H1 (cell line): ENCODE results near the gene PRICKLE2. TPM values are rescaled to one million over a fixed set of nuclear protein-coding genes. Genes with fewer than 3 reads are reported as not detected.

Experiments
- CTCF ChIA-PET: fragments of 300-600 bp; sonication (Branson Sonifier 250); formaldehyde crosslinking; loops from one replicate; lab custom pipeline; 2021; ENCODE audit not compliant: partially characterized antibody; lab: Charles Lee
- POLR2A ChIA-PET: fragments of 300-600 bp; sonication (Branson Sonifier 250); formaldehyde crosslinking; loops from one replicate; lab custom pipeline; 2021; ENCODE audit warnings: inconsistent platforms; ENCODE audit not compliant: partially characterized antibody; lab: Charles Lee
- DNase-seq, 2 experiments: peaks; one replicate each; pipeline versions ENCODE4 v3.0.0 to v3.0.0-alpha.2; 2010 to 2022; ENCODE audit warnings: low spot score in 2 of 2, low read depth in 1 of 2, mixed read lengths in 1 of 2
- FAIRE-seq: peaks from 2 replicates; lab custom pipeline; 2011; peaks lifted over from hg19 to GRCh38; lab: Jason Lieb, UNC
- H2AFZ ChIP-seq: 2 replicates; pipeline ENCODE4 v1.8.1; 2012; ENCODE audit warnings: low read length, inconsistent platforms
- H2AK5ac ChIP-seq: 2 replicates; pipeline ENCODE4 v1.6.1; 2013; ENCODE audit warnings: low read depth, low read length
- H2BK120ac ChIP-seq: replicated peaks from 2 replicates; pipeline ENCODE3; 2013; ENCODE audit warnings: low read depth, low read length, inconsistent platforms
- H2BK12ac ChIP-seq: 2 replicates; pipeline ENCODE4 v1.6.1; 2013; ENCODE audit warnings: low read depth, low read length
- H2BK15ac ChIP-seq: 2 replicates; pipeline ENCODE4 v1.6.1; 2013; ENCODE audit warnings: low read length
- H2BK20ac ChIP-seq: 2 replicates; pipeline ENCODE4 v1.6.1; 2013; ENCODE audit warnings: low read length
- H2BK5ac ChIP-seq: 2 replicates; pipeline ENCODE4 v1.6.1; 2013; ENCODE audit warnings: low read depth, low read length
- H3K14ac ChIP-seq: 2 replicates; pipeline ENCODE4 v1.6.1; 2013; ENCODE audit warnings: inconsistent platforms; ENCODE audit not compliant: insufficient read length
- H3K18ac ChIP-seq: 2 replicates; pipeline ENCODE4 v1.6.1; 2013; ENCODE audit warnings: low read length; ENCODE audit errors: extremely low read depth
- H3K23ac ChIP-seq: 2 replicates; pipeline ENCODE4 v1.6.1; 2013; ENCODE audit warnings: inconsistent platforms; ENCODE audit not compliant: insufficient read length
- H3K23me2 ChIP-seq: 2 replicates; pipeline ENCODE4 v1.6.1; 2013; ENCODE audit warnings: low read depth, low read length
- H3K27ac ChIP-seq: 2 replicates; pipeline ENCODE4 v1.6.1; 2011; ENCODE audit warnings: low read depth, low read length, inconsistent platforms
- H3K27me3 ChIP-seq, 4 experiments: replicated peaks in 1 of 4; 1 replicate in 1 of 4; 2 replicates in 3 of 4; pipeline versions ENCODE4 v1.6.1 to v1.8.1; 2011 to 2013; ENCODE audit warnings: low read length in 3 of 4, mild to moderate bottlenecking in 3 of 4, inconsistent platforms in 2 of 4, mixed read lengths in 2 of 4, moderate library complexity in 1 of 4; ENCODE audit not compliant: control insufficient read depth in 3 of 4, insufficient read depth in 3 of 4; ENCODE audit errors: extremely low read depth in 1 of 4
- H3K36me3 ChIP-seq, 4 experiments: 2 replicates each; pipeline versions ENCODE4 v1.6.1 to v1.8.1; 2011 to 2013; ENCODE audit warnings: mild to moderate bottlenecking in 4 of 4, low read length in 3 of 4, moderate library complexity in 2 of 4, control low read depth in 1 of 4, inconsistent platforms in 1 of 4; ENCODE audit not compliant: insufficient read depth in 4 of 4, control insufficient read depth in 2 of 4
- H3K4ac ChIP-seq: replicated peaks from 2 replicates; pipeline ENCODE3; 2013; ENCODE audit warnings: low read length, low read depth, mixed read lengths, inconsistent platforms; ENCODE audit not compliant: insufficient read length
- H3K4me1 ChIP-seq, 4 experiments: replicated peaks in 1 of 4; 1 replicate in 1 of 4; 2 replicates in 3 of 4; pipeline versions ENCODE4 v1.6.1 to v1.8.1; 2011 to 2013; ENCODE audit warnings: low read length in 3 of 4, inconsistent platforms in 2 of 4, mixed read lengths in 1 of 4; ENCODE audit not compliant: insufficient read depth in 4 of 4, control insufficient read depth in 3 of 4
- H3K4me2 ChIP-seq, 2 experiments: 2 replicates each; pipeline versions ENCODE4 v1.6.1 to v1.8.1; 2011 to 2013; ENCODE audit warnings: low read depth in 2 of 2, low read length in 2 of 2, control low read depth in 1 of 2, inconsistent platforms in 1 of 2, mild to moderate bottlenecking in 1 of 2; ENCODE audit not compliant: insufficient read depth in 1 of 2
- H3K4me3 ChIP-seq, 4 experiments: fragments of 200-600, 300-600 bp in 1 of 4; sonication (generic), shearing (Covaris generic), sonication (Bioruptor Twin) in 1 of 4; 2 replicates each; pipeline versions ENCODE4 v1.5.1 to v1.8.1; 2011 to 2016; ENCODE audit warnings: low read length in 4 of 4, low read depth in 3 of 4, control low read depth in 2 of 4, inconsistent platforms in 2 of 4, mild to moderate bottlenecking in 2 of 4, mixed read lengths in 1 of 4, moderate library complexity in 1 of 4; ENCODE audit not compliant: insufficient read depth in 2 of 4; ENCODE audit errors: extremely low read depth in 1 of 4
- H3K56ac ChIP-seq: replicated peaks from 2 replicates; pipeline ENCODE3; 2013; ENCODE audit warnings: low read depth, mild to moderate bottlenecking, mixed read lengths, low read length, inconsistent platforms; ENCODE audit not compliant: insufficient read length
- H3K79me1 ChIP-seq: 2 replicates; pipeline ENCODE4 v1.6.1; 2013; ENCODE audit warnings: low read depth, low read length, control low read depth
- H3K79me2 ChIP-seq, 2 experiments: 2 replicates each; pipeline versions ENCODE4 v1.6.1 to v1.8.1; 2012 to 2013; ENCODE audit warnings: low read length in 2 of 2, mild to moderate bottlenecking in 2 of 2, inconsistent platforms in 1 of 2; ENCODE audit not compliant: insufficient read depth in 2 of 2, control insufficient read depth in 1 of 2
- H3K9ac ChIP-seq, 4 experiments: replicated peaks in 1 of 4; 1 replicate in 1 of 4; 2 replicates in 3 of 4; pipeline versions ENCODE4 v1.6.1 to v1.8.1; 2011 to 2013; ENCODE audit warnings: low read depth in 3 of 4, low read length in 3 of 4, control low read depth in 2 of 4, mild to moderate bottlenecking in 2 of 4, moderate library complexity in 2 of 4, inconsistent platforms in 1 of 4; ENCODE audit errors: extremely low read depth in 1 of 4
- H3K9me3 ChIP-seq, 2 experiments: 2 replicates each; pipeline versions ENCODE4 v1.6.1 to v1.8.1; 2012 to 2013; ENCODE audit warnings: mild to moderate bottlenecking in 2 of 2, moderate library complexity in 2 of 2, control low read depth in 1 of 2, inconsistent platforms in 1 of 2, low read depth in 1 of 2, low read length in 1 of 2, mixed read lengths in 1 of 2; ENCODE audit not compliant: insufficient read depth in 2 of 2
- H4K20me1 ChIP-seq, 2 experiments: replicated peaks in 1 of 2; 2 replicates each; pipeline versions ENCODE3 to v1.8.1; 2011 to 2013; ENCODE audit warnings: inconsistent platforms in 2 of 2, low read length in 2 of 2, mild to moderate bottlenecking in 1 of 2; ENCODE audit not compliant: insufficient read depth in 2 of 2, control insufficient read depth in 1 of 2
- H4K5ac ChIP-seq: 2 replicates; pipeline ENCODE4 v1.6.1; 2013; ENCODE audit warnings: low read length, low read depth, mixed read lengths, inconsistent platforms; ENCODE audit not compliant: insufficient read length
- H4K8ac ChIP-seq: 2 replicates; pipeline ENCODE4 v1.8.0; 2013; ENCODE audit warnings: mild to moderate bottlenecking, moderate library complexity, low read length, inconsistent platforms; ENCODE audit not compliant: insufficient read depth; ENCODE audit errors: extremely low read depth
- H4K91ac ChIP-seq: replicated peaks from 2 replicates; pipeline ENCODE3; 2013; ENCODE audit warnings: low read length, mixed read lengths, inconsistent platforms; ENCODE audit not compliant: insufficient read length
- BCL11A ChIP-seq, 2 experiments: IDR thresholded peaks; one replicate each; pipeline ENCODE4 v1.6.1; 2011; ENCODE audit warnings: low read depth in 2 of 2, low read length in 2 of 2, mild to moderate bottlenecking in 2 of 2
- EGR1 ChIP-seq: IDR thresholded peaks from 2 replicates; pipeline ENCODE4 v1.6.1; 2011; ENCODE audit warnings: low read depth, low read length, borderline replicate concordance
- FOSL1 ChIP-seq: IDR thresholded peaks from 2 replicates; pipeline ENCODE4 v1.6.1; 2011; ENCODE audit warnings: mild to moderate bottlenecking, low read depth, low read length, moderate library complexity; ENCODE audit not compliant: insufficient read depth
- GABPA ChIP-seq: IDR thresholded peaks from 2 replicates; pipeline ENCODE4 v1.6.1; 2011; ENCODE audit warnings: mild to moderate bottlenecking, low read length, moderate library complexity, borderline replicate concordance; ENCODE audit not compliant: insufficient read depth
- GTF2F1 ChIP-seq: IDR thresholded peaks from 2 replicates; pipeline ENCODE4 v1.6.1; 2012; ENCODE audit warnings: low read depth, low read length, improper control_type of control experiment, borderline replicate concordance
- KDM1A ChIP-seq: fragments of 200-600, 300-600 bp; sonication (generic); IDR thresholded peaks from 2 replicates; pipeline ENCODE4 v1.7.1; 2016; ENCODE audit warnings: mild to moderate bottlenecking, low read length, borderline replicate concordance
- POLR2AphosphoS5 ChIP-seq: IDR thresholded peaks from 2 replicates; pipeline ENCODE4 v1.6.1; 2011; ENCODE audit warnings: low read depth, low read length
- RXRA ChIP-seq: IDR thresholded peaks from 2 replicates; pipeline ENCODE4 v1.6.1; 2011; ENCODE audit warnings: low read depth, mild to moderate bottlenecking, low read length, moderate library complexity; ENCODE audit not compliant: insufficient read depth
- SP1 ChIP-seq: IDR thresholded peaks from 2 replicates; pipeline ENCODE4 v1.6.1; 2011; ENCODE audit warnings: low read depth, low read length
- SP4 ChIP-seq: IDR thresholded peaks from 2 replicates; pipeline ENCODE4 v1.6.1; 2012; ENCODE audit warnings: low read length, inconsistent platforms
- TAF7 ChIP-seq: optimal IDR thresholded peaks from 2 replicates; pipeline ENCODE3; 2011; ENCODE audit warnings: low read depth, mild to moderate bottlenecking, inconsistent platforms, low read length, moderate library complexity, borderline replicate concordance
- TCF12 ChIP-seq: IDR thresholded peaks from 2 replicates; pipeline ENCODE4 v1.6.1; 2011; ENCODE audit warnings: low read depth, mild to moderate bottlenecking, low read length
- WGBS, 2 experiments: shearing (Covaris generic) in 1 of 2; methylation state at CpG; one replicate each; pipeline versions ENCODE4 v1.1.6 to v1.1.7; 2013 to 2015; ENCODE audit warnings: low lambda C conversion rate in 2 of 2, mixed read lengths in 2 of 2, inconsistent platforms in 1 of 2, low coverage in 1 of 2, missing lambda C conversion rate in 1 of 2; ENCODE audit not compliant: insufficient replicate concordance in 2 of 2, insufficient coverage in 1 of 2, insufficient read length in 1 of 2; ENCODE audit errors: extremely low coverage in 1 of 2, missing lambda C conversion rate in 1 of 2; 5-methylcytosine and 5-hydroxymethylcytosine counted together
- polyA plus RNA-seq, 7 experiments: library from polyadenylated mRNA; depleted of rRNA in 3 of 7; stranded (reverse) in 5 of 7; unstranded in 2 of 7; fragments of >200 nt in 5 of 7; fragments of 200-250 nt in 2 of 7; gene quantifications; 1 replicate in 5 of 7; 2 replicates in 1 of 7; 4 replicates in 1 of 7; pipeline versions ENCODE4 v1.2.1 to v1.2.3, GENCODE V29; 2011 to 2013; ENCODE audit warnings: missing spikeins in 2 of 7, mixed read lengths in 2 of 7
- total RNA-seq: library from RNA; stranded (reverse); fragmentation: NEBNext Ultra II Directional; extraction: Animal tissue kit (Norgen Biotek cat#: 25700); gene quantifications from 2 replicates; pipeline ENCODE4 v1.2.1, GENCODE V29; 2021
- TF ChIP-seq, protein P1 (sequence below): IDR thresholded peaks from 2 replicates; pipeline ENCODE4 v1.6.1; 2011; ENCODE audit warnings: low read depth, mild to moderate bottlenecking, low read length; ENCODE audit not compliant: insufficient read depth
- TF ChIP-seq, protein P2 (sequence below): IDR thresholded peaks from 2 replicates; pipeline ENCODE4 v1.6.1; 2012; ENCODE audit warnings: inconsistent platforms

PRICKLE2 gene
- total and polyA plus RNA-seq, 2 of the 8 experiments (the other 6 are each of a cell fraction or from before 2014, with no cell fraction given), result 2.9 to 8.0 TPM

DNA sequence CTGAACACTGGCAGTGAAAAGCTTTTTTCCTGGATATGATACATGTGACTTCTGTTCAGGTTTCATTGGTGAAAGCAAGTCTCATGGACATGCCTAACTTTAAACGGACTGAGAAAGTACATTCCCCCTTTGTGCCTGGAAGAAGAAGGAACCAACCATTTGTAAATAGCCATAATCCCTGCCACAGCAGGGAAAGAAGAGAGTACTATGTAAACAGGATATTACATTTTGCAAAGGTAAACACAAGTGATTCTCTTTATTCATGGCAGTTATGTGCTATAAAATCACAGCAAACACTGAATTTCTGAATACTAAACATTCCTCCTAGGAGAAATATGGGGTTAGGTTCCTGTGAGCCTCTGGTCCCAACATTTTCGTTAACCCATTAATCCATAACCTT, 46.8 kb downstream of the PRICKLE2 start:
- H2BK20ac ChIP-seq, result no peak overlapping the region
- H3K79me1 ChIP-seq, result no peaks in the 10 kb centered on the region
- H3K23me2 ChIP-seq, result no peaks in the 10 kb centered on the region
- no peak overlapping the region for H3K27ac ChIP-seq
- H3K56ac ChIP-seq, result no peak overlapping the region
- no peaks in the 10 kb centered on the region for H3K79me2 ChIP-seq
- no peak overlapping the region for H2AK5ac ChIP-seq
- no peaks in the 10 kb centered on the region for H3K9me3 ChIP-seq
- no peaks in the 10 kb centered on the region for H4K20me1 ChIP-seq
- no peaks in the 10 kb centered on the region for H3K4me1 ChIP-seq
- no peak overlapping the region for H4K8ac ChIP-seq
- no peak overlapping the region for H2BK5ac ChIP-seq
- H2BK120ac ChIP-seq, result no peak overlapping the region
- POLR2A ChIA-PET, result no interaction called here
- FAIRE-seq, result no peak
- 96% methylated on average over 2 of the region's 2 CpGs; no CpG with 5 or more reads in 1 of the 2 experiments for WGBS, 2 experiments
- no peak overlapping the region for H3K4me2 ChIP-seq
- H4K91ac ChIP-seq, result no peak overlapping the region
- H4K5ac ChIP-seq, result no peak overlapping the region
- no peak overlapping the region for H2BK15ac ChIP-seq
- no peak overlapping the region for H2AFZ ChIP-seq
- no peak overlapping the region for H3K4me3 ChIP-seq
- H3K4ac ChIP-seq, result no peak overlapping the region
- no peaks in the 10 kb centered on the region for H3K36me3 ChIP-seq
- no peak overlapping the region for H3K18ac ChIP-seq
- H3K23ac ChIP-seq, result no peak overlapping the region
- H3K27me3 ChIP-seq, result no peaks in the 10 kb centered on the region
- TF ChIP-seq BCL11A (IDR thresholded peaks at IDR 0.05; ENCODE audit: low read depth in 2 of 2, low read length in 2 of 2) (no peak), TCF12 (no peak), TAF7 (no peak), GABPA (no peak), GTF2F1 (no peak), FOSL1 (no peak), SP1 (no peak), KDM1A (no peak), RXRA (no peak), POLR2AphosphoS5 (no peak), SP4 (no peak), EGR1 (no peak)
- TF ChIP-seq, protein P1, sequence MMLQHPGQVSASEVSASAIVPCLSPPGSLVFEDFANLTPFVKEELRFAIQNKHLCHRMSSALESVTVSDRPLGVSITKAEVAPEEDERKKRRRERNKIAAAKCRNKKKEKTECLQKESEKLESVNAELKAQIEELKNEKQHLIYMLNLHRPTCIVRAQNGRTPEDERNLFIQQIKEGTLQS, result no peak
- TF ChIP-seq, protein P2, sequence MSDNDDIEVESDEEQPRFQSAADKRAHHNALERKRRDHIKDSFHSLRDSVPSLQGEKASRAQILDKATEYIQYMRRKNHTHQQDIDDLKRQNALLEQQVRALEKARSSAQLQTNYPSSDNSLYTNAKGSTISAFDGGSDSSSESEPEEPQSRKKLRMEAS, result no peak
- H3K14ac ChIP-seq, result no peak overlapping the region
- no peak for DNase-seq
- CTCF ChIA-PET, result interaction anchor here (1.0 to 3.5 kb wide), 4 partner anchors 11 to 306 kb away, joined by 3 to 8 read pairs (median 4); no protein-coding TSS in a partner anchor
- no peak overlapping the region for H2BK12ac ChIP-seq
- no peak overlapping the region for H3K9ac ChIP-seq
